HFF-Myc (cell line): ENCODE results near the gene NFKB1.

Source experiments
- DNase-seq: peaks from one replicate; pipeline ENCODE4 v3.0.0-alpha.2; 2011; ENCODE audit warnings: low read depth; ENCODE audit errors: extremely low read depth
- H3K4me3 ChIP-seq: replicated peaks from 2 replicates; pipeline ENCODE4 v1.5.1; 2011; ENCODE audit warnings: low read depth, mild to moderate bottlenecking, control low read depth, low read length
- TF ChIP-seq, protein P1 (sequence below): IDR thresholded peaks from 2 replicates; pipeline ENCODE4 v1.5.1; 2012; ENCODE audit warnings: mild to moderate bottlenecking, low read depth, low read length, control low read depth; ENCODE audit errors: missing control alignments

NFKB1 gene

DNA sequence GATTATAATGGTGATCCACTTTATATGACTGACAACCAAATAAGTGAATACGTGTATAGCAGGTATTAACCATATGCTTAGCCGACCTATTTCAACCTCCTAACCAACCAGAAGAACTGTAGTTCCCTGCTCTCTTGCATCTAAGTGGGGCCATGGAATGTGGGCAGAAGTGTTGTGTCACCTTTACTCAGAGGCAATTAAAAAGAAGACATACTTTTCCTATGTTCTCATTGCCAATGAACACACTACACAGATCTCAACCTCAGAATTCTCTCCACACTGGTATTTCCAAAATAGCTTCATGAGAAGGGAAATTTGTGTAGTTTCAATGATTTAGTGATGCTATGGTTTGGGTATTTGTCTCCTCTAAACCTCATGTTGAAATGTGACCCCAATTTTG, 3.2 kb upstream of the NFKB1 start:
- no peak for DNase-seq
- no peak overlapping the region for H3K4me3 ChIP-seq
- TF ChIP-seq, protein P1, sequence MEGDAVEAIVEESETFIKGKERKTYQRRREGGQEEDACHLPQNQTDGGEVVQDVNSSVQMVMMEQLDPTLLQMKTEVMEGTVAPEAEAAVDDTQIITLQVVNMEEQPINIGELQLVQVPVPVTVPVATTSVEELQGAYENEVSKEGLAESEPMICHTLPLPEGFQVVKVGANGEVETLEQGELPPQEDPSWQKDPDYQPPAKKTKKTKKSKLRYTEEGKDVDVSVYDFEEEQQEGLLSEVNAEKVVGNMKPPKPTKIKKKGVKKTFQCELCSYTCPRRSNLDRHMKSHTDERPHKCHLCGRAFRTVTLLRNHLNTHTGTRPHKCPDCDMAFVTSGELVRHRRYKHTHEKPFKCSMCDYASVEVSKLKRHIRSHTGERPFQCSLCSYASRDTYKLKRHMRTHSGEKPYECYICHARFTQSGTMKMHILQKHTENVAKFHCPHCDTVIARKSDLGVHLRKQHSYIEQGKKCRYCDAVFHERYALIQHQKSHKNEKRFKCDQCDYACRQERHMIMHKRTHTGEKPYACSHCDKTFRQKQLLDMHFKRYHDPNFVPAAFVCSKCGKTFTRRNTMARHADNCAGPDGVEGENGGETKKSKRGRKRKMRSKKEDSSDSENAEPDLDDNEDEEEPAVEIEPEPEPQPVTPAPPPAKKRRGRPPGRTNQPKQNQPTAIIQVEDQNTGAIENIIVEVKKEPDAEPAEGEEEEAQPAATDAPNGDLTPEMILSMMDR: no peak

DNA sequence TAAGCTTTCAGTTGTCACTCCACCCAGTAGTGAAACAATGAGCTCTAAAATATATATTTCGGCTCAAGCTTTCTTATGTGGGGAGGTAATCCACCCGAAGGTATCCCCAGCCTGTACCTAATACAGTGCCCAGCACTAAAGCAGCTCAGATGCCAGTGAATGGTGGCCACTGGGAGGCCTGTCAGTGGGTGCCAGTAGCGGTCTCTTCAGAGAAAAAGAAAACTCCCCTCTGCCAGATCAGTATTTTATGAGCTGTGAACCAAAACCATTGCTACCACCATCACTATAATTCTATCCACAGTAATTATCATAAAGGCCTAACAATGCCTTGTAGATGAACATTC, 835 bp upstream of the NFKB1 start:
- DNase-seq: no peak
- TF ChIP-seq, protein P1: no peak
- peak overlapping the region; percentile 57 for H3K4me3 ChIP-seq

DNA sequence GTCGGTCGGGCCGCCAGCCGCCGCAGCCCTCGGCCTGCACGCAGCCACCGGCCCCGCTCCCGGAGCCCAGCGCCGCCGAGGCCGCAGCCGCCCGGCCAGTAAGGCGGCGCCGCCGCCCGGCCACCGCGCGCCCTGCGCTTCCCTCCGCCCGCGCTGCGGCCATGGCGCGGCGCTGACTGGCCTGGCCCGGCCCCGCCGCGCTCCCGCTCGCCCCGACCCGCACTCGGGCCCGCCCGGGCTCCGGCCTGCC, 213 bp downstream of the NFKB1 start:
- no peak for DNase-seq
- peak overlapping the region; percentile 57 for H3K4me3 ChIP-seq
- TF ChIP-seq, protein P1: no peak

DNA sequence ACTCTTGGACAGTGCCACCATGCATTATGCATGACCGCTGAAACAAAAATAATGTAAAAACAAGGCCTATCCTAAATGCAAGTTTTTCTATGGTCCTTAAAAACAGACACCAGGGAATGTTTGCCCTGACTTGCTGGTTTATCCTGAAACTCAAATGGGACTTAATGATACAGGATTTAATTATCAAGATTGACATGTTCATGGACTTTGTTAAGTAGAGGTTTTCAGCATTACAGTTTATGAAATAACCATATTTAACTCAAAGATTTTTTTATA, 1.3 kb downstream of the NFKB1 start:
- TF ChIP-seq, protein P1: no peak
- no peak for DNase-seq
- peak overlapping the region; percentile 57 for H3K4me3 ChIP-seq

DNA sequence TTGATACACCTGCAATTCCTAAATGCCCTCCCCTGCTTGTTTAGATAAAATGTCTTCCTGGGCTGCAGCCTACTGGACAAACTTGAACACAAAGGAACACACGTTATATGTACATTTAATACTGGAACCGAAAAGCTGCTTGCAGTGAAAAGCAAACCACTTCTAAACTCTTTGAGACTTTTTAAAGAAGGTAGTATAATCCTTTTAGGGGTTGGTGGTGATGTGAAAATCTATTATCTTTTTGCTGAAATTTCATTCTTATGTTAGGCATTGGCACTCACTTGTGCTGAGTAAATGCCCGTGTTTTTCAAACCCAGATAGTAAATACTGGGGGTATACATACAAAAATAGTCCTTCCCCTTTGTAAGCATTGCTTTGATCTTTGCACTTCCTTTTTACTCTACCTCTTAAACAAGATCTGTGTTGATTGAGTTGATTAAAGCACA, 2.2 kb downstream of the NFKB1 start:
- DNase-seq: no peak
- peak overlapping the region; percentile 57 for H3K4me3 ChIP-seq
- TF ChIP-seq, protein P1: no peak

DNA sequence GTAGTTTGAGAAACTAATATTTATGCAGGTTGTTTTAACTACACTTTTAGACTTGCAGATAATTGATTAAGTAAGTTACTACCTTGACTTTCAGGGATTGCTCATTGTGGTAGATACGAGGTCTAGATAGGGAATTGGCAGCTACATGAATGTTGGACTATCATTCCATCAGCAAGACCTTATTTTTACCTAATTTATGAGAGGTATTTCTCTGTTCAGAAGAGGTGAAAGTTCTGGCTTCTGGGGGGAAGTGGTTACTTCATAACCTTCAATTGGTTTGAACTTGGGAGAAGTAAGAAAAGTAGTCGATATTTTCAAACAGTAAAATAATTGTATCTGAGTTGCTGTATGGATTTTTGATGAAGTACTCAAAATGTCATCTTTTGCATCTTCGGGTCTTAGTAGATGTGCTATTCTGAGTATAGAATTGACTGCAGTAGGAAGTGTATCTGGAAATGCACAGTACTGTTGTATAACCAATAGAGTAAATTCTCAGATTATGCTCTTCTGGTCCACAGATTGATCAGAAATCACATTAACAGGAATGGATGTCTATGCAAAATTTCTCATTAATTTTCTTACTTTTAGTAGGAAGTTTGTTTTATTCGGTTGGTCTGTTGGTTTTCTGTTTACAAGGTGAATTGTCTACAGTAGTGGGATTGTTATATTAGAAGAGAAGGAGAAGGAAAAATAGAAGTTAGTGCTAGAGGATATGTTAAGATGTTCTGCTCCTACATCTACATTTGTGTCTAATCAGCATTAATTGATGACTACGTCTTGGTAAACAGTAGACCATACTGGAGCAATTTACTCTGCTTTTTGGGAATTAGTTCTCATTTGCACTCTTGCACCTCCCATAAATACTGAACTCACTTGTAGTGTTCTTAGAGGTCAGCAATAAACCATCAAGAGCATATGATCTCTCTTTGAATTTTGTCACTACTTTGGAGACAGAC, 3.0 kb downstream of the NFKB1 start:
- peak overlapping the region; percentile 57; the same call in 1 of the 2 replicates for H3K4me3 ChIP-seq
- TF ChIP-seq, protein P1: no peak
- no peak for DNase-seq

DNA sequence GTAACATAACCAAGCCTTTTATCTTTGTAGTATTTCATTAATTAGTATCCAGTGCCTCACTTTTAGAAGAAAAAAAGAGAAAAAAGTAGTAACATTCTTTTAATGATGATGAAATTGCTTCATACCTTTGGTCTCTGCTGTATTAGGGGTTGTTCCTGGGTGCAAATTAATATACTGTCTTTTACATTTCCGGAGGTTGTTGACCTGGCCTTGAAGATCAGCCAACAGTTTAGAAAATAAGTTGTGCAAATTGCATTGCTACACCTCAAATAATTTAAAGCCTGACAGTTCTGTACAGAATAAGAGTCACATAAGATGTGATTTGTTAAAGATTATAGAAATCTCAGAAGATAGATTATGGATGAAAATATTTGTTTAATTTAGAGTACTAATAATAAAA, 3.8 kb downstream of the NFKB1 start:
- DNase-seq: no peak
- TF ChIP-seq, protein P1: no peak
- no peak overlapping the region for H3K4me3 ChIP-seq
